Lower leg skin (tissue), 4 donors: ENCODE data around the gene IGSF21. TPM values are rescaled to one million over a fixed set of nuclear protein-coding genes. Genes with fewer than 3 reads are reported as not detected.

Source experiments
- DNase-seq, 2 donors: peaks; one replicate each; pipeline ENCODE4 v3.0.0-alpha.2; 2019; ENCODE audit warnings: low spot score in 2 of 2
- H3K4me3 ChIP-seq: fragments of 200-600 bp; sonication (generic); 2 replicates; pipeline ENCODE4 v1.5.1; 2017; ENCODE audit warnings: mild to moderate bottlenecking, low read depth; ENCODE audit not compliant: poor library complexity, severe bottlenecking
- POLR2A ChIP-seq, 2 donors: fragments of 450-650 bp; IDR thresholded peaks; one replicate each; pipeline ENCODE4 v1.6.1; 2016 to 2017; ENCODE audit warnings: antibody characterized with exemption in 2 of 2, mild to moderate bottlenecking in 1 of 2, moderate library complexity in 1 of 2
- WGBS, 2 donors: methylation state at CpG; one replicate each; pipeline ENCODE4 v1.1.5; 2018; 5-methylcytosine and 5-hydroxymethylcytosine counted together
- intact Hi-C: fragments of 100-400 bp; cut with DNase I; formaldehyde crosslinking; loops from one replicate; pipeline ENCODE4 v1.15.0; 2023; ENCODE audit warnings: low total_unique reads
- total RNA-seq, 4 donors: library from RNA; depleted of rRNA; stranded (reverse); fragments of >200 nt; gene quantifications; one replicate each; pipeline ENCODE4 v1.1.0, GENCODE V29; 2016
- TF ChIP-seq, protein P1 (sequence below), 3 donors: fragments of 450-650 bp; IDR thresholded peaks; one replicate each; pipeline ENCODE4 v1.5.1; 2016; ENCODE audit warnings: antibody characterized with exemption in 3 of 3, mild to moderate bottlenecking in 3 of 3, moderate library complexity in 2 of 3

IGSF21 gene
- total RNA-seq, 4 donors from 2014 or later, result 0.66 to 3.0 (median 1.3) TPM

DNA sequence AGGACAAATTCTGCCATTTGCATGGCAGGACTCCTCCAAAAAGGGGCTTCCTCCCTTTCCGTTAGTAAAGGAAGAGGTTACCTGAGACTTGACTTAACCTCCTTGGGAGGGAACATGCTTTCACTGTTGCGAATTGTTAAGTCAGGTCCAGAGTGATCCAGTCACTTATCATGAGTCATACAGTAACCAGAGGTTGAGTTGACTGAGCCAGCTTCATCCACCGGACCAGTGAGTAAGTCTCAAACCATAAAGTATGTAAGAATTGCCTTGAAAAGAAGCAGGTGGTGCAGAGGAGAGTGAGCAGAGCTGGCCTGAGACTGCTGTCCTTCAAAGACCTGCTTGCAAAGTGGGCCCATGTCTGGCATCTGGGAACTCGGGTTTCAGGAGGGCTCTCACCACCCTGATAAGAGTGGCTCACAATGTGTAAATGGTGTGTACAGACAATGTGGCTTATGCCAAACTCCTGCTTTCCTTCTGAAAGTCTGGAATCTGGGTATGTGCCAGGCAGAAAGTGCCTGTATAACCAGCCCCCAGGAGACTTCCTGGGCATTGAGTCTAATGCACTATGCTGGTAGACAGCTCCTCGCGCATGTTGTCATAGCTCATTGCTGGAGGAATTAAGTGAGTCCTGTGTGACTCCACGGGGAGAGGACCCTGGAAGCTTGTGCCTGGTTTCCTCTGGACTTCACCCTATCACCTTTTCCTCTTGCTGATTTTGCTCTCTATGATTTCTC lies 288.8 kb downstream of the IGSF21 start:
- no peak for DNase-seq
- intact Hi-C loops, result no loop called here
- WGBS, 2 donors, result 67 to 70% methylated on average over 7 of the region's 7 CpGs
- TF ChIP-seq, protein P1, sequence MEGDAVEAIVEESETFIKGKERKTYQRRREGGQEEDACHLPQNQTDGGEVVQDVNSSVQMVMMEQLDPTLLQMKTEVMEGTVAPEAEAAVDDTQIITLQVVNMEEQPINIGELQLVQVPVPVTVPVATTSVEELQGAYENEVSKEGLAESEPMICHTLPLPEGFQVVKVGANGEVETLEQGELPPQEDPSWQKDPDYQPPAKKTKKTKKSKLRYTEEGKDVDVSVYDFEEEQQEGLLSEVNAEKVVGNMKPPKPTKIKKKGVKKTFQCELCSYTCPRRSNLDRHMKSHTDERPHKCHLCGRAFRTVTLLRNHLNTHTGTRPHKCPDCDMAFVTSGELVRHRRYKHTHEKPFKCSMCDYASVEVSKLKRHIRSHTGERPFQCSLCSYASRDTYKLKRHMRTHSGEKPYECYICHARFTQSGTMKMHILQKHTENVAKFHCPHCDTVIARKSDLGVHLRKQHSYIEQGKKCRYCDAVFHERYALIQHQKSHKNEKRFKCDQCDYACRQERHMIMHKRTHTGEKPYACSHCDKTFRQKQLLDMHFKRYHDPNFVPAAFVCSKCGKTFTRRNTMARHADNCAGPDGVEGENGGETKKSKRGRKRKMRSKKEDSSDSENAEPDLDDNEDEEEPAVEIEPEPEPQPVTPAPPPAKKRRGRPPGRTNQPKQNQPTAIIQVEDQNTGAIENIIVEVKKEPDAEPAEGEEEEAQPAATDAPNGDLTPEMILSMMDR (IDR thresholded peaks at IDR 0.05), result no peak
- TF ChIP-seq POLR2A (IDR thresholded peaks at IDR 0.05), result no peak
- H3K4me3 ChIP-seq, result no peak overlapping the region

- TF ChIP-seq POLR2A (IDR thresholded peaks at IDR 0.05), result no peak
- TF ChIP-seq, protein P1 (IDR thresholded peaks at IDR 0.05), result no peak
- 86 to 88% methylated on average over 4 of the region's 4 CpGs for WGBS, 2 donors
- no peak overlapping the region for H3K4me3 ChIP-seq
- DNase-seq, result no peak
- intact Hi-C loops, result no loop called here
Observed at GRCh38 chr1:18397641-18398040, 290.0 kb downstream of the IGSF21 start.

- no peak overlapping the region for H3K4me3 ChIP-seq
- intact Hi-C loops, result no loop called here
- TF ChIP-seq, protein P1 (IDR thresholded peaks at IDR 0.05), result no peak
- no peak for TF ChIP-seq POLR2A (IDR thresholded peaks at IDR 0.05)
- WGBS, 2 donors, result 57 to 61% methylated on average over 5 of the region's 5 CpGs
- DNase-seq, result no peak
Observed at GRCh38 chr1:18398791-18399530, 291.4 kb downstream of the IGSF21 start.

GRCh38 chr1:18400347-18401102 lies 292.9 kb downstream of the IGSF21 start:
- no peak for TF ChIP-seq POLR2A (IDR thresholded peaks at IDR 0.05)
- TF ChIP-seq, protein P1 (IDR thresholded peaks at IDR 0.05), result no peak
- DNase-seq, result peak in 1 of 2 donors; percentile 18
- H3K4me3 ChIP-seq, result no peak overlapping the region
- intact Hi-C loops, result no loop called here
- 41 to 62% methylated on average over 7 of the region's 7 CpGs for WGBS, 2 donors

DNA sequence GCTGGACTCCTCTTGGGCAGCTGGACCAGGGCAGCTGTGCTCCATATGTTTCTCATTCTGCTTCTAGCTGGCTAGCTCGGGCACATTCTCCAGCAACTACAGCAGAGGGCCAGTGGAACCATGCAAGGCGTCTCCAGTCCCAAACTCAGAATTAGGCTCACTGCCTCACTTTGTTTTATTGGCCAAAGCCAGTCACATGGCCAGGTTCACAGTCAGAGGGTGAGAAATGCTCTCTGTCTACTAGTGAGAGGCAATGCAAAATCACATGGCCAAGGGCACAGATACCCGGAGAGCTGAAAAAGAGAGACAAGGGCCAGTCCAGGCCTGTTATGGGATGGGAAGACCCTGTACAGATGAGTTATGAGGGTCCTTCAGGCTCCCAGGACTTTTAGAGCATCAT lies 294.3 kb downstream of the IGSF21 start:
- DNase-seq, result no peak
- TF ChIP-seq POLR2A (IDR thresholded peaks at IDR 0.05), result no peak
- TF ChIP-seq, protein P1 (IDR thresholded peaks at IDR 0.05), result no peak
- intact Hi-C loops, result no loop called here
- 46 to 74% methylated on average over 3 of the region's 3 CpGs for WGBS, 2 donors
- H3K4me3 ChIP-seq, result no peak overlapping the region
